HEK293 (cell line): ENCODE data around the gene RIMS3.

Source experiments
- GLI2 ChIP-seq: fragments of 450-650 bp; formaldehyde crosslinking; IDR thresholded peaks from 2 replicates; pipeline ENCODE4; 2017; ENCODE audit warnings: missing biosample characterization, missing genetic modification characterization, low read depth, borderline replicate concordance
- HOXA7 ChIP-seq: sonication (generic); formaldehyde crosslinking; IDR thresholded peaks from 2 replicates; pipeline ENCODE4 v1.8.1; 2022; ENCODE audit warnings: missing genetic modification reagents, borderline replicate concordance
- MEIS1 ChIP-seq: sonication (generic); formaldehyde crosslinking; IDR thresholded peaks from 2 replicates; pipeline ENCODE4 v1.8.1; 2022; ENCODE audit warnings: missing genetic modification reagents, mild to moderate bottlenecking, borderline replicate concordance
- YY1 ChIP-seq: fragments of 450-650 bp; formaldehyde crosslinking; IDR thresholded peaks from 2 replicates; pipeline ENCODE4 v1.5.1; 2018; ENCODE audit warnings: missing biosample characterization, missing genetic modification characterization
- ZBTB7A ChIP-seq: fragments of 450-650 bp; formaldehyde crosslinking; IDR thresholded peaks from 2 replicates; pipeline ENCODE4 v1.5.1; 2016; ENCODE audit warnings: low read depth, missing biosample characterization, missing genetic modification characterization
- ZEB2 ChIP-seq: fragments of 450-650 bp; formaldehyde crosslinking; IDR thresholded peaks from 2 replicates; pipeline ENCODE4 v1.5.1; 2016; ENCODE audit warnings: missing biosample characterization, missing genetic modification characterization
- ZNF114 ChIP-seq: fragments of 450-650 bp; formaldehyde crosslinking; IDR thresholded peaks from 2 replicates; pipeline ENCODE4 v1.5.0; 2017; ENCODE audit warnings: missing biosample characterization, missing genetic modification characterization
- ZNF138 ChIP-seq: fragments of 450-650 bp; formaldehyde crosslinking; IDR thresholded peaks from 2 replicates; pipeline ENCODE4 v1.5.1; 2016; ENCODE audit warnings: missing biosample characterization, missing genetic modification characterization, borderline replicate concordance
- ZNF248 ChIP-seq: fragments of 450-650 bp; formaldehyde crosslinking; IDR thresholded peaks from 2 replicates; pipeline ENCODE4 v1.5.1; 2017; ENCODE audit warnings: missing biosample characterization, missing genetic modification characterization
- ZNF311 ChIP-seq: fragments of 450-650 bp; formaldehyde crosslinking; IDR thresholded peaks from 2 replicates; pipeline ENCODE4 v1.5.1; 2017; ENCODE audit warnings: missing biosample characterization, missing genetic modification characterization, borderline replicate concordance
- ZNF366 ChIP-seq: fragments of 450-650 bp; formaldehyde crosslinking; conservative IDR thresholded peaks from 2 replicates; pipeline ENCODE4 v1.5.1; 2016; ENCODE audit warnings: missing biosample characterization, missing genetic modification characterization
- ZNF394 ChIP-seq: fragments of 450-650 bp; formaldehyde crosslinking; IDR thresholded peaks from 2 replicates; pipeline ENCODE4 v1.5.1; 2016; ENCODE audit warnings: missing biosample characterization, missing genetic modification characterization, mild to moderate bottlenecking, moderate library complexity, borderline replicate concordance
- ZNF501 ChIP-seq: fragments of 450-650 bp; formaldehyde crosslinking; IDR thresholded peaks from 2 replicates; pipeline ENCODE4 v1.5.1; 2016; ENCODE audit warnings: missing biosample characterization, missing genetic modification characterization
- ZNF529 ChIP-seq: fragments of 450-650 bp; formaldehyde crosslinking; IDR thresholded peaks from 2 replicates; pipeline ENCODE4 v1.5.1; 2017; ENCODE audit warnings: missing genetic modification characterization, missing biosample characterization; ENCODE audit not compliant: insufficient replicate concordance
- ZNF658 ChIP-seq: fragments of 450-650 bp; formaldehyde crosslinking; IDR thresholded peaks from 2 replicates; pipeline ENCODE4; 2016; ENCODE audit warnings: missing biosample characterization, missing genetic modification characterization
- ZNF677 ChIP-seq: fragments of 450-650 bp; IDR thresholded peaks from 2 replicates; pipeline ENCODE4 v1.5.0; 2018; ENCODE audit warnings: missing biosample characterization, mild to moderate bottlenecking, missing genetic modification characterization, moderate library complexity
- ZNF776 ChIP-seq: fragments of 450-650 bp; formaldehyde crosslinking; IDR thresholded peaks from 2 replicates; pipeline ENCODE4 v1.5.0; 2017; ENCODE audit warnings: missing biosample characterization, missing genetic modification characterization, borderline replicate concordance
- ZNF792 ChIP-seq: fragments of 450-650 bp; formaldehyde crosslinking; IDR thresholded peaks from 2 replicates; pipeline ENCODE4 v1.5.1; 2016; ENCODE audit warnings: missing biosample characterization, missing genetic modification characterization
- TF ChIP-seq, protein P1 (sequence below): fragments of 450-650 bp; formaldehyde crosslinking; IDR thresholded peaks from 2 replicates; pipeline ENCODE4 v1.5.1; 2016; ENCODE audit warnings: missing biosample characterization, missing genetic modification characterization, low read depth
- TF ChIP-seq, protein P2 (sequence below): fragments of 450-650 bp; formaldehyde crosslinking; IDR thresholded peaks from 2 replicates; pipeline ENCODE4 v1.5.1; 2016; ENCODE audit warnings: missing biosample characterization, missing genetic modification characterization
- TF ChIP-seq, protein P3 (sequence below): fragments of 450-650 bp; formaldehyde crosslinking; IDR thresholded peaks from 2 replicates; pipeline ENCODE4 v1.5.1; 2016; ENCODE audit warnings: missing biosample characterization, missing genetic modification characterization
- TF ChIP-seq, protein P4 (sequence below): fragments of 450-650 bp; formaldehyde crosslinking; IDR thresholded peaks from 2 replicates; pipeline ENCODE4 v1.5.1; 2016; ENCODE audit warnings: missing biosample characterization, missing genetic modification characterization
- TF ChIP-seq, protein P5 (sequence below): fragments of 450-650 bp; formaldehyde crosslinking; optimal IDR thresholded peaks from 2 replicates; pipeline ENCODE3; 2016; ENCODE audit warnings: missing biosample characterization, mild to moderate bottlenecking, missing genetic modification characterization
- TF ChIP-seq, protein P6 (sequence below): fragments of 450-650 bp; formaldehyde crosslinking; IDR thresholded peaks from 2 replicates; pipeline ENCODE4 v1.5.0; 2017; ENCODE audit warnings: missing biosample characterization, missing genetic modification characterization, borderline replicate concordance
- TF ChIP-seq, protein P7 (sequence below): fragments of 450-650 bp; formaldehyde crosslinking; IDR thresholded peaks from 2 replicates; pipeline ENCODE4 v1.5.1; 2016; ENCODE audit warnings: missing biosample characterization, missing genetic modification characterization
- TF ChIP-seq, protein P8 (sequence below): fragments of 450-650 bp; formaldehyde crosslinking; IDR thresholded peaks from 2 replicates; pipeline ENCODE4 v1.5.1; 2017; ENCODE audit warnings: missing biosample characterization, missing genetic modification characterization

RIMS3 gene

DNA sequence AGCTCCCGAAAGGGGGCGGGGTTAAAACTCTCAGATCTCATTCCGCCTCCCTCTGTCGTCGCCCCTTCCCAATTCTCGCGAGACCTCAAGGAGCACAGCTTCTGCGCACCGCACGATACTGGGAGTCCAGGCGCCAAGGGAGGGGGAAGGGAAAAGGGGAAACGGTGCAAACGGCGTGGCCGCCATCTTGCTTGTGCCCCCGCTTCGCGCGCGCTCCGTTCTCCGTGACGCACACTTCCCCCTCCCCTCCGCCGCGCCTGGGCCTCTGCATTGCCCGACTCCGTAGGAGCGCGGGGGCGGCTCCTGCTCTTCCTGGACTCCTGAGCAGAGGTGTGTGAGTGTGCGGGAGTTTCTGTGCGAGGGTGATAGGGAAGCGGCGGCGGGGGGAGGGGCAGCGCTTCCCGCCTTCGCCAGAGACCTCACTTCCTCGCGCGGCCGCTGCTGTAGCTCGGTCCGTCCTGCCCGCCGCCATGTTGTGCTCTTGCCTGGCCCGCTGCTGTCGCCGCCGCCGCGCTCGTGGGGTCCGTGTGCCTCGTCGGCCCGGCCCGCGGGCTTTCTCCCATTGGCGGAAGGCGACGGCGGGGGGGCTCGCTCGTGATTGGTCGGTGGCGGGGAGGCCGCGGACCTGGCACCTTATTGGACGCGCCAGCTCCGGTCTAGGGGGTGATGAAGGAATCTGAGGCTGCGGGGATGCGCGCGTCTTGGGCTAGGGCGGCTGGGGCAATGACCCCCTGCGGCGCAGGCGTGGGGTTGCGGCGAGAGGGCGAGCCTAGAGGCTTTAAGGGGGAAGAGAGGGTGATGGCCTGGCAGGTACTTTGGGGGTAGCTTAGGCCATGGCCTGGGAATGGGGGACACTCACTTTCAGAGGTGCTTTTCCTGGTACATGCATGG, 26.3 kb upstream of the RIMS3 start, which contains the start of gene NFYC (continued):
- TF ChIP-seq ZNF114 (tag by site-specific recombination) (no peak), ZNF529 (tag by site-specific recombination) (no peak), ZNF792 (tag by site-specific recombination) (peak; percentile 79), ZEB2 (tag by site-specific recombination) (peak; percentile 100), MEIS1 (CRISPR knock-in tag) (no peak), ZNF677 (tag by site-specific recombination) (no peak), ZNF138 (tag by site-specific recombination) (no peak), ZBTB7A (tag by site-specific recombination) (peak; percentile 94), ZNF248 (tag by site-specific recombination) (no peak), YY1 (tag by site-specific recombination) (peak; percentile 99), ZNF394 (tag by site-specific recombination) (peak; percentile 85), ZNF311 (tag by site-specific recombination) (no peak), ZNF776 (no peak), ZNF658 (tag by site-specific recombination) (no peak), ZNF501 (tag by site-specific recombination) (peak; percentile 98), GLI2 (tag by site-specific recombination) (no peak; the same call in 1 of the 2 replicates), HOXA7 (no peak), ZNF366 (tag by site-specific recombination) (peak; percentile 82)
- TF ChIP-seq, protein P1, sequence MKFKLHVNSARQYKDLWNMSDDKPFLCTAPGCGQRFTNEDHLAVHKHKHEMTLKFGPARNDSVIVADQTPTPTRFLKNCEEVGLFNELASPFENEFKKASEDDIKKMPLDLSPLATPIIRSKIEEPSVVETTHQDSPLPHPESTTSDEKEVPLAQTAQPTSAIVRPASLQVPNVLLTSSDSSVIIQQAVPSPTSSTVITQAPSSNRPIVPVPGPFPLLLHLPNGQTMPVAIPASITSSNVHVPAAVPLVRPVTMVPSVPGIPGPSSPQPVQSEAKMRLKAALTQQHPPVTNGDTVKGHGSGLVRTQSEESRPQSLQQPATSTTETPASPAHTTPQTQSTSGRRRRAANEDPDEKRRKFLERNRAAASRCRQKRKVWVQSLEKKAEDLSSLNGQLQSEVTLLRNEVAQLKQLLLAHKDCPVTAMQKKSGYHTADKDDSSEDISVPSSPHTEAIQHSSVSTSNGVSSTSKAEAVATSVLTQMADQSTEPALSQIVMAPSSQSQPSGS (tag by site-specific recombination), result no peak; the same call in 1 of the 2 replicates
- TF ChIP-seq, protein P2, sequence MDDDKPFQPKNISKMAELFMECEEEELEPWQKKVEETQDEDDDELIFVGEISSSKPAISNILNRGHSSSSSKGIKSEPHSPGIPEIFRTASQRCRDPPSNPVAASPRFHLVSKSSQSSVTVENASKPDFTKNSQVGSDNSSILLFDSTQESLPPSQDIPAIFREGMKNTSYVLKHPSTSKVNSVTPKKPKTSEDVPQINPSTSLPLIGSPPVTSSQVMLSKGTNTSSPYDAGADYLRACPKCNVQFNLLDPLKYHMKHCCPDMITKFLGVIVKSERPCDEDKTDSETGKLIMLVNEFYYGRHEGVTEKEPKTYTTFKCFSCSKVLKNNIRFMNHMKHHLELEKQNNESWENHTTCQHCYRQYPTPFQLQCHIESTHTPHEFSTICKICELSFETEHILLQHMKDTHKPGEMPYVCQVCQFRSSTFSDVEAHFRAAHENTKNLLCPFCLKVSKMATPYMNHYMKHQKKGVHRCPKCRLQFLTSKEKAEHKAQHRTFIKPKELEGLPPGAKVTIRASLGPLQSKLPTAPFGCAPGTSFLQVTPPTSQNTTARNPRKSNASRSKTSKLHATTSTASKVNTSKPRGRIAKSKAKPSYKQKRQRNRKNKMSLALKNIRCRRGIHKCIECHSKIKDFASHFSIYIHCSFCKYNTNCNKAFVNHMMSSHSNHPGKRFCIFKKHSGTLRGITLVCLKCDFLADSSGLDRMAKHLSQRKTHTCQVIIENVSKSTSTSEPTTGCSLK, result no peak
- TF ChIP-seq, protein P3, sequence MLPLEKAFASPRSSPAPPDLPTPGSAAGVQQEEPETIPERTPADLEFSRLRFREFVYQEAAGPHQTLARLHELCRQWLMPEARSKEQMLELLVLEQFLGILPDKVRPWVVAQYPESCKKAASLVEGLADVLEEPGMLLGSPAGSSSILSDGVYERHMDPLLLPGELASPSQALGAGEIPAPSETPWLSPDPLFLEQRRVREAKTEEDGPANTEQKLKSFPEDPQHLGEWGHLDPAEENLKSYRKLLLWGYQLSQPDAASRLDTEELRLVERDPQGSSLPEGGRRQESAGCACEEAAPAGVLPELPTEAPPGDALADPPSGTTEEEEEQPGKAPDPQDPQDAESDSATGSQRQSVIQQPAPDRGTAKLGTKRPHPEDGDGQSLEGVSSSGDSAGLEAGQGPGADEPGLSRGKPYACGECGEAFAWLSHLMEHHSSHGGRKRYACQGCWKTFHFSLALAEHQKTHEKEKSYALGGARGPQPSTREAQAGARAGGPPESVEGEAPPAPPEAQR, result peak; percentile 70; the same call in 1 of the 2 replicates
- TF ChIP-seq, protein P4, sequence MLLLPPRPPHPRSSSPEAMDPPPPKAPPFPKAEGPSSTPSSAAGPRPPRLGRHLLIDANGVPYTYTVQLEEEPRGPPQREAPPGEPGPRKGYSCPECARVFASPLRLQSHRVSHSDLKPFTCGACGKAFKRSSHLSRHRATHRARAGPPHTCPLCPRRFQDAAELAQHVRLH (tag by site-specific recombination), result peak; percentile 61; the same call in 1 of the 2 replicates
- TF ChIP-seq, protein P5, sequence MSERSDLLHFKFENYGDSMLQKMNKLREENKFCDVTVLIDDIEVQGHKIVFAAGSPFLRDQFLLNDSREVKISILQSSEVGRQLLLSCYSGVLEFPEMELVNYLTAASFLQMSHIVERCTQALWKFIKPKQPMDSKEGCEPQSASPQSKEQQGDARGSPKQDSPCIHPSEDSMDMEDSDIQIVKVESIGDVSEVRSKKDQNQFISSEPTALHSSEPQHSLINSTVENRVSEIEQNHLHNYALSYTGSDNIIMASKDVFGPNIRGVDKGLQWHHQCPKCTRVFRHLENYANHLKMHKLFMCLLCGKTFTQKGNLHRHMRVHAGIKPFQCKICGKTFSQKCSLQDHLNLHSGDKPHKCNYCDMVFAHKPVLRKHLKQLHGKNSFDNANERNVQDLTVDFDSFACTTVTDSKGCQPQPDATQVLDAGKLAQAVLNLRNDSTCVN (tag by site-specific recombination), result peak; percentile 99
- TF ChIP-seq, protein P6, sequence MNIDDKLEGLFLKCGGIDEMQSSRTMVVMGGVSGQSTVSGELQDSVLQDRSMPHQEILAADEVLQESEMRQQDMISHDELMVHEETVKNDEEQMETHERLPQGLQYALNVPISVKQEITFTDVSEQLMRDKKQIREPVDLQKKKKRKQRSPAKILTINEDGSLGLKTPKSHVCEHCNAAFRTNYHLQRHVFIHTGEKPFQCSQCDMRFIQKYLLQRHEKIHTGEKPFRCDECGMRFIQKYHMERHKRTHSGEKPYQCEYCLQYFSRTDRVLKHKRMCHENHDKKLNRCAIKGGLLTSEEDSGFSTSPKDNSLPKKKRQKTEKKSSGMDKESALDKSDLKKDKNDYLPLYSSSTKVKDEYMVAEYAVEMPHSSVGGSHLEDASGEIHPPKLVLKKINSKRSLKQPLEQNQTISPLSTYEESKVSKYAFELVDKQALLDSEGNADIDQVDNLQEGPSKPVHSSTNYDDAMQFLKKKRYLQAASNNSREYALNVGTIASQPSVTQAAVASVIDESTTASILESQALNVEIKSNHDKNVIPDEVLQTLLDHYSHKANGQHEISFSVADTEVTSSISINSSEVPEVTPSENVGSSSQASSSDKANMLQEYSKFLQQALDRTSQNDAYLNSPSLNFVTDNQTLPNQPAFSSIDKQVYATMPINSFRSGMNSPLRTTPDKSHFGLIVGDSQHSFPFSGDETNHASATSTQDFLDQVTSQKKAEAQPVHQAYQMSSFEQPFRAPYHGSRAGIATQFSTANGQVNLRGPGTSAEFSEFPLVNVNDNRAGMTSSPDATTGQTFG (tag by site-specific recombination), result peak; percentile 75; the same call in 1 of the 2 replicates
- TF ChIP-seq, protein P7, sequence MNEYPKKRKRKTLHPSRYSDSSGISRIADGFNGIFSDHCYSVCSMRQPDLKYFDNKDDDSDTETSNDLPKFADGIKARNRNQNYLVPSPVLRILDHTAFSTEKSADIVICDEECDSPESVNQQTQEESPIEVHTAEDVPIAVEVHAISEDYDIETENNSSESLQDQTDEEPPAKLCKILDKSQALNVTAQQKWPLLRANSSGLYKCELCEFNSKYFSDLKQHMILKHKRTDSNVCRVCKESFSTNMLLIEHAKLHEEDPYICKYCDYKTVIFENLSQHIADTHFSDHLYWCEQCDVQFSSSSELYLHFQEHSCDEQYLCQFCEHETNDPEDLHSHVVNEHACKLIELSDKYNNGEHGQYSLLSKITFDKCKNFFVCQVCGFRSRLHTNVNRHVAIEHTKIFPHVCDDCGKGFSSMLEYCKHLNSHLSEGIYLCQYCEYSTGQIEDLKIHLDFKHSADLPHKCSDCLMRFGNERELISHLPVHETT (tag by site-specific recombination), result peak; percentile 95
- TF ChIP-seq, protein P8, sequence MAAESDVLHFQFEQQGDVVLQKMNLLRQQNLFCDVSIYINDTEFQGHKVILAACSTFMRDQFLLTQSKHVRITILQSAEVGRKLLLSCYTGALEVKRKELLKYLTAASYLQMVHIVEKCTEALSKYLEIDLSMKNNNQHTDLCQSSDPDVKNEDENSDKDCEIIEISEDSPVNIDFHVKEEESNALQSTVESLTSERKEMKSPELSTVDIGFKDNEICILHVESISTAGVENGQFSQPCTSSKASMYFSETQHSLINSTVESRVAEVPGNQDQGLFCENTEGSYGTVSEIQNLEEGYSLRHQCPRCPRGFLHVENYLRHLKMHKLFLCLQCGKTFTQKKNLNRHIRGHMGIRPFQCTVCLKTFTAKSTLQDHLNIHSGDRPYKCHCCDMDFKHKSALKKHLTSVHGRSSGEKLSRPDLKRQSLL, result 0 out of 2 replicates have a peak, but pooled peaks have one; percentile 50
